ENCODE results near the gene PRKN.

Gene PRKN

DNA sequence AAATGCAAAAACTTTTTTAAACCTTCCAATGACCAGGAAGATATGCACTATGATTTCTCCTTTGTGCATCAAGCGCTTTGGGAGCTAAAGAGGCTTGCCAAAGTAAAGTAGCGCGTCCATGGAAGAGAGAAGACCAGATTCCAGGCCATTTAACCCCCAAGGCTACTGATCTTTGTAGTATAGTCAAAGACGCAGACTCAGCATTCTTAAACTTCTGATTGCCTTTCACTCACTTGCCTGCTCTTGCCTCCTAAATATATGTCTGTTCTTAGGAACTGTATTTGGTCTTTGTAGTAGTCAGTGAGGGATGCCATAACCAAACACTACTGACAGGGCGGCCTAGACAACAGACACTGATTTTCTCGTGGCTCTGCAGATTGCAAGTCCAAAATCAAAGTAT is 426.4 kb downstream of the PRKN start:
- Histone ChIP-seq H3K9ac (ENCODE audit: low read depth, low read length) (no peak overlapping the region), H3K36me3 (ENCODE audit: insufficient read depth, low read length) (no peaks in the 10 kb centered on the region), H3K9me3 (ENCODE audit: control insufficient read depth, insufficient read depth, low read length) (no peaks in the 10 kb centered on the region), H3K4me1 (ENCODE audit: insufficient read depth, low read length) (no peaks in the 10 kb centered on the region)

DNA sequence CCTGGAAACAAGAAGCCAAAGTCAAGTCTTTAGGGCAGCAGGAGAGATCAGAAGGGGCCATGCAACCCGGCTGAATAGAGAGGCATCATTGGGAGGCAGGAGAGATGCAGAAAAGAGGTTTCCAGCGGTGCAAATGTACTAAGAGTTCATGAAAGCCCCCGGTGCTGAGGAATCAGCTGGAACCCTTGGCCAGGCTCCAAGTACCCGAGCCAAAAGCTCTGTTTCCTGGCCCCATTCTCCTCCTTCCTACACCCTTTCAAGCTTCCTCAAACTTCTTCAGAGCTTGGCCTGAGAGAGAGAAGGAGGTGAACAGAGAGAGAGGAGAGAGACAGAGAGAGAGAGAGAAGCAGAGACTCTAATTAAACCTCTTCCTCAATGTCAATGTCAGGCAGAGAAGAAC is 433.5 kb downstream of the PRKN start:
- H3K36me3 ChIP-seq (ENCODE audit: insufficient read depth, low read length): no peaks in the 10 kb centered on the region
- H3K9ac ChIP-seq (ENCODE audit: low read depth, low read length): no peak overlapping the region
- H3K4me1 ChIP-seq (ENCODE audit: insufficient read depth, low read length): no peaks in the 10 kb centered on the region
- H3K9me3 ChIP-seq (ENCODE audit: control insufficient read depth, insufficient read depth, low read length): no peaks in the 10 kb centered on the region

DNA sequence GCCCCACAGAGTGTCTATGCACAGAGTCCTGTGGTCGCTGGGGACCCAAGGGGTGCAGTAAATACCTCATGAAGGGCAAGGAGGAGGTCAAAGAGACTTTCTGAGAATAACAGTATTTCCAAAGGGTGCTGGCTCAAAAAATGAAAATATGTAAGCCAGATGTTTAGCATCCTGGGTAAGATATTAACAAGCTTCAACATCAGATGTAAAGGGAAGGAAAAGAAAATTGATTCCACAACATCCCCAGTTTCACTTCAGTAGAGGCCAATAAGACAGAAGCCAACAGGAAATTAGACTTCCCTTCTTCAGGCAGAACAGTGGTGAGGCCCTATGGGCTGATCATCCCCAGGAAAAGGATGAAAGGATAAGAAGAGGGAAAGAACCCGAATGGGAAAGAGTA is 434.7 kb downstream of the PRKN start:
- Histone ChIP-seq H3K9ac (ENCODE audit: low read depth, low read length) (no peak overlapping the region), H3K4me1 (ENCODE audit: insufficient read depth, low read length) (no peaks in the 10 kb centered on the region), H3K9me3 (ENCODE audit: control insufficient read depth, insufficient read depth, low read length) (no peaks in the 10 kb centered on the region), H3K36me3 (ENCODE audit: insufficient read depth, low read length) (no peaks in the 10 kb centered on the region)

DNA sequence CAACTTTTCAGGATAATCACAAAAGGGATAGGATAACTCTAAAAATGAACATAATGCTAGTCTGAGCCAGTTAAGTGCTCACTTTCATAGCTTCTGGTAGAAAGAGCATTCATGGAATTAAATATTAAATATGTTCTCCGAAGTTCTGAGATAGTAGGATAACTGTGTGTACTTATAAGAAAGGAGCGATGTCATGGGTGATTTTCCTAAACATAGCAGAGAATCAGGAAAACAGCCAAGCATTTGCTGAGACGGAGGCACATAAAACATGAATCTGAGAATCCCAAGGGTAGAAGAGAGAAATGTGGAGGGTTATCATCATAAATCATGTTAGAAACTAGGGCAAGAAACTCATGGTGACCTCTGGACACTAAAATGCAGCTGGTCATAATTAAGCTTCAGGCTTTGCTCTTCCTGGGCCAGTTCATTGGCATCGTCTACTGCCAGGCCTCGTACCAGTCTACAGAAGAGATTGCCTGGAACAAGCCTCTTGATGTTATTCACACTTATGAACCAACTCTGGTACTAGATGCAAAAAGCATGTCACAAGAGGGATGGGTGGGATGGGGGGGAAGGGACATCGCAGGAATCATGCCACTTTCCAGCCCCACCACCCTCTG is 436.6 kb downstream of the PRKN start:
- Histone ChIP-seq H3K9ac (ENCODE audit: low read depth, low read length) (no peak overlapping the region), H3K4me1 (ENCODE audit: insufficient read depth, low read length) (no peaks in the 10 kb centered on the region), H3K36me3 (ENCODE audit: insufficient read depth, low read length) (no peaks in the 10 kb centered on the region), H3K9me3 (ENCODE audit: control insufficient read depth, insufficient read depth, low read length) (no peaks in the 10 kb centered on the region)

DNA sequence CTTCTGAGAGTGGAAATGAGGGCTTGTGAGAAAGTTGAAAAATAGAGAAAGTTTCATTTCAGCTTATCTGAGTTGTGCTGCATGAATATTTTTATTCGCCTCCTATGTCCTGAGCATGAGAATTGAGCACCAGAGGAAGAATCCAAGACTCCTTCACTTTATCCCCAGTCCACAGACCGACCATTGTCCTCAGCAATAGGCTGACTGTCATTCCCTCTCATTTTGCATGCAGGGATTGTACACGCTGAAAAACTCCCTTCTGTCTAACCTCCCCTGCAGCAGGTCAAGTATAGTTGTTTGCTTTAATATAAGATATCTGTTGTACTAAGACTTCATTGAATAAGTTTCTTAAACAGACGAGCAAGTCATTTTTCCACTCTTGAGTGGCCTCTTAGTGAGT is 437.6 kb downstream of the PRKN start:
- Histone ChIP-seq H3K9ac (ENCODE audit: low read depth, low read length) (no peak overlapping the region), H3K4me1 (ENCODE audit: insufficient read depth, low read length) (no peaks in the 10 kb centered on the region), H3K9me3 (ENCODE audit: control insufficient read depth, insufficient read depth, low read length) (no peaks in the 10 kb centered on the region), H3K36me3 (ENCODE audit: insufficient read depth, low read length) (no peaks in the 10 kb centered on the region)

DNA sequence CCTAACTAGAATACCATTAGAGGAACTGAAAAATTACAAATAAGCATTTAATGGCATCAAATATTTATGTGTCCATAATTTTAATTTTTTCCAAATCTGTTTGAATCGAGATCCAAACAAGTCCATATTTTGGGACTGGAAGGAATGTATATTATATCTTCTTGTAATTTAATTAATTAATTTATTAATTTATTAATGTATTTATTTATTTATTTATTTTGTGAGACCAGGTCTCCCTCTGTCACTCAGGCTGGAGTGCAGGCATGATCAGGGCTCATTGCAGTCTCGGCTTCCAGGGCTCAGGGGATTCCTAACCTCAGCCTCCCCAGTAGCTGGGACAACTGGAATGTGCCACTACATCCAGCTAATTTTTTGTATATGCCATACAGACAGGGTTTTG is 453.6 kb downstream of the PRKN start:
- Histone ChIP-seq H3K9ac (ENCODE audit: low read depth, low read length) (no peak overlapping the region), H3K36me3 (ENCODE audit: insufficient read depth, low read length) (no peaks in the 10 kb centered on the region), H3K9me3 (ENCODE audit: control insufficient read depth, insufficient read depth, low read length) (no peaks in the 10 kb centered on the region), H3K4me1 (ENCODE audit: insufficient read depth, low read length) (no peaks in the 10 kb centered on the region)

DNA sequence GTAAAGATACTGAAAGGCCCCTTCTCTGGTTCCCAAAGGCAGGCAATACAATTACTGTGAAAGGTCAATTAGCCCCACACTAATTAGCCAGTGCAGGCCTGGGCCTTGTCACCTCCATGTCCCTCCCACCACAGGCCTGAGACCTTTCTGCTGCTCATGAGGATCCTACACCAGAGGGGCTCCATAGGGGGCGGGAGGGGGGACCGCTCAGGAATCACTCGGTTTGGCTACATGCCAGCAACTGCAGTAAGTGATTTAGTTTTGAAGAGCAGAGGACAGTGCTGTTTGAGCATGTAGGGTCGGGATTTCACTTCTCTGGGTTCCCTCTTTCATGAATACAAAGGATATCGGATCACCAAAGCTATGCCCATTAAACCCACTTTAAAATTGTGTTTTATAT is 455.6 kb downstream of the PRKN start:
- no peaks in the 10 kb centered on the region for H3K9me3 ChIP-seq (ENCODE audit: control insufficient read depth, insufficient read depth, low read length)
- no peak overlapping the region for H3K9ac ChIP-seq (ENCODE audit: low read depth, low read length)
- H3K4me1 ChIP-seq (ENCODE audit: insufficient read depth, low read length): no peaks in the 10 kb centered on the region
- no peaks in the 10 kb centered on the region for H3K36me3 ChIP-seq (ENCODE audit: insufficient read depth, low read length)

DNA sequence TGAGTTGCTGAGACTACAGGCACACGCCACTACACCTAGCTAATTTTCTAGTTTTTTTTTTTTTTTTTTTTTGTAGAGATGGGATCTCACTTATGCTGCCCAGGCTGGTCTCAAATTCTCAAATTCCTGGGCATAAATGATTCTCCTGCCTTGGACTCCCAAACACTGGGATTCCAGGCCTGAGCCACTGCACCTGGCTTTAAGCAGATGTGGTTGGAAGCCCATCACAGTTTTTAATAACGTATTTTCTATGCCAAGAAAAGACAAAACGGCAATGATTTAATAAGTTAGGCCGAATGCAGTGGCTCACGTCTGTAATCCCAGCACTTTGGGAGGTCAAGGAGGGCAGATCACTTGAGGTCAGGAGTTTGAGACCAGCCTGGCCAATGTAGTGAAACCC is 456.6 kb downstream of the PRKN start:
- H3K9me3 ChIP-seq (ENCODE audit: control insufficient read depth, insufficient read depth, low read length): no peaks in the 10 kb centered on the region

DNA sequence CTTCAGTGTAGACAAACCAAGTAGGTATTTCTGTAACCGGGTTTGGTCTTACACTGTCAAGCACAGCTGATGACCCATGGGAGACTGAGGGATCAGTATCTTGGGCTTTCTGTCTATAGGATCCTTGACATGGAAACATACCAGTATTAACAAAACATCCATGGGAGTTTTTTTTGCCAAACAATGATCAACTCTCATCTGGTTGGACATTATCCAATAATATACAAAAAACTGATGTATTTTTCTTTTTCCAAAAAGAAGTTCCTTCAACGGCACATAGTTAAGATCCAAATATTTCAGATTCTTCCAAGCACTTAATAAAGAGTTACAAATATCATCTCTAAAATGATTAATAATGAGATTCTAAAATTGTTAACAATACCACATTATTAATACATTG is 459.9 kb downstream of the PRKN start:
- no peaks in the 10 kb centered on the region for H3K9me3 ChIP-seq (ENCODE audit: control insufficient read depth, insufficient read depth, low read length)
- no peaks in the 10 kb centered on the region for H3K36me3 ChIP-seq (ENCODE audit: insufficient read depth, low read length)
- no peak overlapping the region for H3K9ac ChIP-seq (ENCODE audit: low read depth, low read length)
- H3K4me1 ChIP-seq (ENCODE audit: insufficient read depth, low read length): no peaks in the 10 kb centered on the region

More for the DNA sequence above, 456.6 kb downstream of the PRKN start:
- H3K4me1 ChIP-seq (ENCODE audit: insufficient read depth, low read length): no peaks in the 10 kb centered on the region
- no peak overlapping the region for H3K9ac ChIP-seq (ENCODE audit: low read depth, low read length)
- no peaks in the 10 kb centered on the region for H3K36me3 ChIP-seq (ENCODE audit: insufficient read depth, low read length)

DNA sequence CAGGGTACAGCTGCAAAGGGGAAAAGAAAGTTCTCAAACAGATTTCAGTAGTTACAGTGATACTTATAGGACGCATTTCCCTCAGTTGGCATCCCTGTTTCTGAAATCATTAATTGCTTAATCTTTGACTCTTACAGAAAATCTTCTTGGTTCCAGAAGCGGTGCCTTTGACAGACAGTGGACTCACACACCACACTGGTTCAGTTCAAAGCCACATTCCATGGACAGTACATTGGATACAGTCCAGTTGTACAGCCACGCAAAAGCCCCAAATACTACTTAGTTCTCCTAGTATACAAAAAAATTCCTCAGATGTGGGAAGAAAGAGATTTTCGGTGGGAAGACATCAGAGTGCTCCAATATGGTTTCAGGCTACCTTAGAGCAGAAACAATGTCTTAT is 460.4 kb downstream of the PRKN start:
- H3K9me3 ChIP-seq (ENCODE audit: control insufficient read depth, insufficient read depth, low read length): no peaks in the 10 kb centered on the region
- no peak overlapping the region for H3K9ac ChIP-seq (ENCODE audit: low read depth, low read length)
- no peaks in the 10 kb centered on the region for H3K36me3 ChIP-seq (ENCODE audit: insufficient read depth, low read length)
- no peaks in the 10 kb centered on the region for H3K4me1 ChIP-seq (ENCODE audit: insufficient read depth, low read length)

DNA sequence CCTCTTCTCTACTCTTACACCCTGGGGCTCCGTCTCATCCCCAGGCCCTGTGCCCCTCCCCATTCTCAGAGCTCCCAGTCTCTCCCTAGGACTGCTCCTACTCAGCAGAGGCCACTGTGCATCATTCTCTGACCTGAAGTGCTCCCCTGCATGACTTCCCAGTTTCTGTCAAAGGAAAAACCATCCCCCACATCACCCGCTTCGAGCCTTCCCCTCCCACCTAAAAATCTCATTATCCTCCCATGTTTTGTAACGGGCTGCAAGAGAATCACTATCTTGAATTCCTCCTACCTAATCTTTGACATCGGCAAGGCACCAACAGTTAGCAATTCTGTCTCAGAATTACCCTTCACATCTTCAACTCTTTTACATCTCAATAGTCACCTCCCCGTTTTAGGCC is 463.0 kb downstream of the PRKN start:
- Histone ChIP-seq H3K36me3 (ENCODE audit: insufficient read depth, low read length) (no peaks in the 10 kb centered on the region), H3K9ac (ENCODE audit: low read depth, low read length) (no peak overlapping the region), H3K9me3 (ENCODE audit: control insufficient read depth, insufficient read depth, low read length) (no peaks in the 10 kb centered on the region), H3K4me1 (ENCODE audit: insufficient read depth, low read length) (no peaks in the 10 kb centered on the region)

DNA sequence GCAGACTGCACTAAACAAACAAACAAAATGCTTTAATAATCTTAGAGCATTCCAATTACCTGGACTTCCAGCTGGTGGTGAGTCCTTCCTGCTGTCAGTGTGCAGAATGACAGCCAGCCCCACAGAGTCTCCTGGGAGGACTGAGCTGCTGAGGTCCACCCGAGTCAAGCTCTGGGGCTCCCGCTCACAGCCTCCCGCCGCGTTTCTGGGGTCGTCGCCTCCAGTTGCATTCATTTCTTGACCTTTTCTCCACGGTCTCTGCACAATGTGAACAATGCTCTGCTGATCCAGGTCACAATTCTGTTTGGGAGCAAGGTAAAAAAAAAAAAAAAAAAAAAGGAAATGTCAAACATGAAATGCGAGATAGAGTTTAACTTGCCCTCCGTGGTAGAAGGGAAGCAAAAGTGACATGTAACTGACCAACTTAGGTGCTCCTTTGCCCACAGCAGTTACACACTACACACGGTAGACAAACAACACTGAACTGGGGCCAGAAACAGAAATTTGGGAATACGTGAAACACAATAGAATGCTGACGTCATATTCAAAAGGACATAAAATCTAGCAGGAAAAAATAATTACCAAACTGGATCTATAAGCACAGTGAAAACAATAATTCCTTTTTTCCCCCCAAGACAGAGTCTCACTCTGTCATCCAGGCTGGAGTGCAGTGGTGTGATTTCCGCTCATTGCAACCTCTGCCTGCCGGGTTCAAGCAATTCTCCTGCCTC is 464.9 kb downstream of the PRKN start:
- Histone ChIP-seq H3K36me3 (ENCODE audit: insufficient read depth, low read length) (no peaks in the 10 kb centered on the region), H3K4me1 (ENCODE audit: insufficient read depth, low read length) (no peaks in the 10 kb centered on the region), H3K9me3 (ENCODE audit: control insufficient read depth, insufficient read depth, low read length) (no peaks in the 10 kb centered on the region), H3K9ac (ENCODE audit: low read depth, low read length) (no peak overlapping the region)

DNA sequence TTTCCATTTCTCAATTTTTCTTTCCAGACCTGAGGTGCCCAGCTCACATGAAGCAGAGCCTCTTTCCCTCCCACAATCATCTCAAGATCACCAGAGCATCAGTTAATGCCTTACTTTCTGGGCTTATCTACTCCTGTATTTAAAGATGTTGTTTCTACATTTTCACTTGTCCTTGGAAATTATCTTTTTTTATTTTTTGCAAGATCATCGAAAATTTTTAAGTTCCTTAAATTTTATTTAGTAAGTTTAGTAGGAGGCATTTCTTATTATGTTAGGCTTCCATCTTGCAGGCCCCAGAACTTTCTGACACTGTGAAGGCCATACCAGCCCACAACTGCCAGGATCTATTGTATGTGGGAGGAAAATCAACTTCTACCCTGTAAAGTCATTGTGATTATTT is 466.0 kb downstream of the PRKN start:
- no peaks in the 10 kb centered on the region for H3K36me3 ChIP-seq (ENCODE audit: insufficient read depth, low read length)
- H3K9me3 ChIP-seq (ENCODE audit: control insufficient read depth, insufficient read depth, low read length): no peaks in the 10 kb centered on the region
- H3K4me1 ChIP-seq (ENCODE audit: insufficient read depth, low read length): no peaks in the 10 kb centered on the region
- no peak overlapping the region for H3K9ac ChIP-seq (ENCODE audit: low read depth, low read length)

DNA sequence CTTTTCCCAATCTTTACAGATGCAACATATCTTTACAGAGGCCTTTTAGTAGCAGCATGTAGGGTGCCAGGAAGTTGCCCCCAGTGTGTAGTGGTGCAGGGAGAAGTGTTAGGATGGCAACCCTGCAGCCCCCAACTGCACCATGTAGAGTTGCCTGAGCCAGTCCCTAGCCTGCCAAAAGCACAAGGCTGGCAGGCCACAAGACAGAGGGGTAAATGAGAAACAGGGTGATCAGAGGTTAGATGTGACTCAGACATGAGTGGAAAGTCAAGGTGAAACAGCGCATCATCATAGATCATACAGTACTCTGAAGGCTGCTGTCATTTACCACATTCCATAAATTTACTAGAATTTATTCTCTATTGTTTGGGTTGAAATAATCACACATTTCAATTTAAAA is 467.5 kb downstream of the PRKN start:
- no peaks in the 10 kb centered on the region for H3K36me3 ChIP-seq (ENCODE audit: insufficient read depth, low read length)

DNA sequence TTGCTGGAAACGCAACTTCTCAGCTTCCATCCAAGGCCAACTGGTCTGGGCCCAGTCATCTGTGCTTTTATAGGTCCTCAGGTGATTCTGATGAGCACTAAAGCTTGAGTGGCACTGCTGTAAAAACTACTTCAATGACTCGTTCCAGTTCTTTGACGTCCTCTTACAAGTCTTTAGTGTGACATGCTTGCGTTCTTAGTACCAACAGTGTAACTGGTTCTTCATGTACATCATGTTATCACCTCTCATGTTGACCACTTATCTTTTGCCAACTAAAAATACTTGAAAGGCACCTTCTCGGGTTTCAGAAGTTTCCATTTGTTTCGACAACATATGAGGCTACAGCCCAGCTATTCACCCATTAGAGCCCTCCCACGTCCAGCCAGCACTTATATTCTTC is 468.9 kb downstream of the PRKN start:
- H3K4me1 ChIP-seq (ENCODE audit: insufficient read depth, low read length): no peaks in the 10 kb centered on the region
- H3K36me3 ChIP-seq (ENCODE audit: insufficient read depth, low read length): no peaks in the 10 kb centered on the region
- no peak overlapping the region for H3K9ac ChIP-seq (ENCODE audit: low read depth, low read length)
- no peaks in the 10 kb centered on the region for H3K9me3 ChIP-seq (ENCODE audit: control insufficient read depth, insufficient read depth, low read length)

More for the DNA sequence above, 467.5 kb downstream of the PRKN start:
- no peaks in the 10 kb centered on the region for H3K4me1 ChIP-seq (ENCODE audit: insufficient read depth, low read length)
- H3K9me3 ChIP-seq (ENCODE audit: control insufficient read depth, insufficient read depth, low read length): no peaks in the 10 kb centered on the region
- H3K9ac ChIP-seq (ENCODE audit: low read depth, low read length): no peak overlapping the region
